ENCODE data around the gene TULP4.

- TF ChIP-seq NR2C2 (CRISPR knock-in tag; IDR thresholded peaks at IDR 0.05): no peak
- TF ChIP-seq USF1 (CRISPR knock-in tag; IDR thresholded peaks at IDR 0.05): no peak
Observed at GRCh38 chr6:158417760-158418098, 105.5 kb downstream of the TULP4 start.
